Measurements from ENCODE around the gene DYRK3.

The DYRK3 gene

DNA sequence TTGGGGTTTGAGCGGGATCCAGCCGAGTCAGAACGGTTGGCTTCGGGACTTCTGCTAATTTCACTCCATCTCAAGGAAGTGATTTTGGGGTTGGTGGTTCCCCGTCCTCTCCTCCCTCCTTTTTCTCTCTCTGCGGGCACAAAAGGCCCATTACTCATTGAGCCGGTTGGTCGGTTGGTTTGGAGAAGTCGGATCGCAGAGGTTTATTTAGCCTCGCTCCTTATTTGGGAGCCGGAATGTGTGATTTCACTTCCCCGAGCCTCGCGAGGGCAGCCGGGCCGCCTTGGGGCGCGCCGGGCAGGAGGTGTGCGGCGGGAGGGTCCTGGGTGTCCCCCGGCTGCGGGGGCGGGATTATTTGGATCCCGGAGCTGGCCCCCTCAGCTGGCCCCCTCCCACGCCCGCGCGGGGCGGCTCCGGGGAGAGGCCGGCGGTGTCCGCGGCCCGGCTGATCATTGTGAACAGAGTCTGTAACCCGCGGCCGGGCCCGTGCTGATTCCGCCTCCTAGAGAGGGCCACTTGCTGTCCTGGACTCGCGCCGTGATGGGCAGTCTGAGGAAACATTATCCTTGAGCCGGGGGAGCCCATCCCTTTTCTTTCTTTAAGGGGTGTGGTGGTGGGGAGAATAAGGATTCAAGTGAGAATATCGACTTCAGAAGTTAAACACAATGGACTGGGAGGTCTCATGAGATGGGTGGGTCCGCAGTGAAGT lies 50.6 kb downstream of the DYRK3 start:
- H3K4me3 Mint-ChIP-seq: peak overlapping the region; percentile 89
- peaks cover 28% of the 10 kb centered on the region for H3K27me3 Mint-ChIP-seq
- intact Hi-C loops (cut with micrococcal nuclease): loop anchor here (2.0 kb wide), 1 partner anchor 51 kb away; the partner anchor contains the start of gene DYRK3
- peak overlapping the region; percentile 88 for H3K27ac Mint-ChIP-seq
- peaks cover 6% of the 10 kb centered on the region for H3K36me3 Mint-ChIP-seq (ENCODE audit: low read depth)
- H3K4me1 Mint-ChIP-seq (ENCODE audit: low read depth): peaks cover 64% of the 10 kb centered on the region
- H3K9me3 Mint-ChIP-seq: no peaks in the 10 kb centered on the region

DNA sequence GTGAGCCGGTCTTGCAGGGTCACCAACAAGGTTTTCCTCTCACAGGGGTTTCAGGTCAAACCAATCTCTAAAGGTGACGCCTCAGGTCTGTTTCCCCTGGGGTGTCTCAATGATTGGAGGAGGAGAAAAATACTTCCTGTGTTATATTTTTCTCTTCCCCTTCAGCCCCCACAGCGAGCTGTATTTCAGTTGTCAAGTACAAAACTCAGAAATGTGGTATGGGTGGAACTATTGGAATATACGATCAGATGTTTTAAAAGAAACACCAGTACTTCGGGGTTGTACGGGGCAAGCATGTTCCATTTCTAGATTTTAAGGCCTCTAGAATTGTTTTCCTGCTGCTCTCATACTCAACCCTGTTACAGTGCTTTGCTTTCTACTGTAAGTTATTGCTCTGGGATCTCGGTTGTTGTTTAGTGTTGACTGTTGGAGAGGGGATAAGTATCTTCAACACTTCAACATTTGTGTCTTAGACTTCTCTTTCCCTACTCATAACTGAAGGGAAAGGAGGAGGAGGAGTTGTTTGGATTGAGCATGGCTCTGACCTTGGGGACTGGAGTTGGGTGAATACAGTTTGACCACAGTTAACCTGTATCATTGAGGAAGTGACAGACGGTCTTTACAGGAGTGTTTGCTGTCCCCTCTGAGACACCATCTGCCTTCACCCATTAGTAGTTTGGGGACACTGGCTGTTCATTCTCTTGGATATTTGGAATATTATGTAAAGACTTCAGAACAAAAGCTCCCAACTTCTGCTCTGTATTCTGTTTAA lies 51.3 kb downstream of the DYRK3 start:
- Mint-ChIP-seq H3K9me3 (no peaks in the 10 kb centered on the region), H3K4me3 (peak overlapping the region; percentile 89), H3K27me3 (peaks cover 24% of the 10 kb centered on the region), H3K36me3 (ENCODE audit: low read depth) (peaks cover 6% of the 10 kb centered on the region), H3K27ac (peak overlapping the region; percentile 88), H3K4me1 (ENCODE audit: low read depth) (peaks cover 71% of the 10 kb centered on the region)
- intact Hi-C loops (cut with micrococcal nuclease): loop anchor here (2.0 kb wide), 1 partner anchor 52 kb away; the partner anchor contains the start of gene DYRK3

DNA sequence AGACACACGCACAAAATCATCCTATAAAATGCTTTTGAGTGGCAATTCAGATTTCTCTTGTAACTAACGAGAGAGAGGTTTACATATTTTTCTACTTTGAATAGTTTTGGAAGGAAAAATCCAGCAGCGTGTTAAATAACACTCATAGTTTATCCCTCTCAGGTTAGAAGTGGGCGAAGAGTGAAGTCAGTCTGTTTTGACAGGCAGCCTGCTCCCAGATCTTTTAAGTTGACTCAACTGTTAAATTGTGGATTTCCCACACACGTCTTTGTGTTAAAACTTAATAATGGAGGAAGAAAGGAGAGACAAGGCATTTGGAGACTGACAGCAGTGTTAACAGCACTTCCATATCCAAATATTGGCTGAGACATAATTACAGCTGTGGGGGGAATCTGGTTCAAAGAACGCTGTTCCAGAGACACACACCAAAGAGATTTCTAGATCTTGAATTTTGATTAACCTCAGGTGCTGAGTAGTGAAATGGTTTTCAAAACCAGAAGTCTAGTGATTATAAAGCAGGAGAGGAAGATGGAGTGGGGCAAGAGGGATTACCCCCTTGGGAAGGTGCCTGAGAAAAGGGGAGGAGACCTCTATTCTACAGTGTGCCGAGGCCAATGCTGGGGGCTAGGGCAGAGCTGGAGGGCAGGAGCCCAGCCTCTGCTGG lies 52.0 kb downstream of the DYRK3 start:
- H3K27ac Mint-ChIP-seq: no peak overlapping the region
- no peaks in the 10 kb centered on the region for H3K9me3 Mint-ChIP-seq
- H3K4me3 Mint-ChIP-seq: no peak overlapping the region
- H3K4me1 Mint-ChIP-seq (ENCODE audit: low read depth): peaks cover 73% of the 10 kb centered on the region
- H3K36me3 Mint-ChIP-seq (ENCODE audit: low read depth): peaks cover 6% of the 10 kb centered on the region
- intact Hi-C loops (cut with micrococcal nuclease): loop anchor here (2.0 kb wide), 1 partner anchor 53 kb away; the partner anchor contains the start of gene DYRK3
- H3K27me3 Mint-ChIP-seq: peaks cover 20% of the 10 kb centered on the region

DNA sequence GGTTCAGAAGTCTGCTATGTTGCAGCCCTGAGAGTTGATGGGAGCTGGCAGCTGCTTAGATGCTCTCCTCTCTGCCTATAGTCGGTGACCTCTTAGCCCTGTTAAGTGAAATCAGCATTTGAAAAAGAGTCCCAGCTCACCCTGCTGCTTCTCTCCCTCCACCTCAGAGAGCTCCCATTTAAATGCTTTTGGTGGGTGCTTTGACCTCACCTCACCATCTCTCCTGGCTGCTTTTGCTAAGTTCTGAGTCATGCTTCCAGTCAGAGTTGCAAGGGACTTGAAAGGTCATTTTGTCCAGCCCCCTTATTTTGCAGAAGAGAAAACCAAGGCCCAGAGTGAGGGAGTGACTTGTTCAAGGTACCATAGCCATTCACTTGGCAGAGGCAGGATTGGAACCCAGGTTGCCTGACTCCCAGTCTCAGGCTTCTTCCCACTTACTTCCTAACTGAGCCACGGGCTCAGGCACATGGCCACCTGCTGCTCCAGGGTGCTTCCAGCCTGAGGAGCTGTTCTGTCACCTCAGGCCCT lies 52.6 kb downstream of the DYRK3 start:
- Mint-ChIP-seq H3K9me3 (no peaks in the 10 kb centered on the region), H3K27me3 (peaks cover 16% of the 10 kb centered on the region), H3K4me1 (ENCODE audit: low read depth) (peaks cover 75% of the 10 kb centered on the region), H3K27ac (no peak overlapping the region), H3K36me3 (ENCODE audit: low read depth) (peaks cover 8% of the 10 kb centered on the region), H3K4me3 (no peak overlapping the region)
- intact Hi-C loops (cut with micrococcal nuclease): loop anchor here (2.0 kb wide), 1 partner anchor 53 kb away; the partner anchor contains the start of gene DYRK3

DNA sequence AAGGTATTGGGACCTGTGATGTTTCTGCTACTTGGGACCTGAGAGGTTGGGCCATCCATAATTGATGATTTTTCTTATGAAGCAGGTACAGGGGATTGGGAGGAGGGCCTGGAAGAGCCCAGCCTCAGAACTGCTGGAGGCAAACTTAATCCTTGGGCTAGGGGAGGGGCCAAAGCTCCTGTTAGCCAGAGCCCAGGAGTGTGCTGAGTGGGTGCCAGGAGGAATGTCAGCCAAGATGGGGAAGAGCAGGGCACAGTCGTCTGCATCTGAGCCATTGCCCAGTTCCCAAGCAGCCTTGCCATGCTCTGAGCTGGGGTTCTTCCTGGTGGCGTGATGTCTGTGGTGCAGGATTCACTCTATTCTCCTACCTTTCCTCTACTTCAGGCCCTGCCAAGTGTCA lies 55.2 kb downstream of the DYRK3 start:
- peaks cover 22% of the 10 kb centered on the region for H3K36me3 Mint-ChIP-seq (ENCODE audit: low read depth)
- intact Hi-C loops (cut with micrococcal nuclease): no loop called here

DNA sequence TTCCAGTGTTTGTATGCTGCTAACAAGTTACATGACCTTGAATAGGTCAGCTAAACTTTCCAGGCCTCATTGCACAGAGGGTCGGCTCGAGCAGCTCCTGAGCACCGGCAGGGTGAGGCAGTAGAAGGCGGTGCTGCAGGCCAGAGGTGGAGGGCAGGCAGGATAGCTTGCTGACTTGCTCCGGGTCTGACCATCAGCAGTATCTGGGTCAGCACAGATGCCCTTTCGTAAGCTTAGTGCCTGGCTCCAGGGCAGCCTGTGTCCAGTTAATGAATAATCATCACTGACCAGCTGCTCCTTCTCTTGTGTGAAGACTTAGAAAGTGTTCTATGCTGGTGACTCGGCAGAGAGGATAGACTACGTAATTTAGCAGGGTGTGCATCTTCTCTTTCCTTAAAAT lies 56.3 kb downstream of the DYRK3 start:
- Mint-ChIP-seq H3K27ac (no peak overlapping the region), H3K36me3 (ENCODE audit: low read depth) (peaks cover 25% of the 10 kb centered on the region), H3K4me1 (ENCODE audit: low read depth) (peaks cover 97% of the 10 kb centered on the region), H3K27me3 (no peaks in the 10 kb centered on the region), H3K9me3 (no peaks in the 10 kb centered on the region), H3K4me3 (no peak overlapping the region)
- intact Hi-C loops (cut with micrococcal nuclease): no loop called here

More for the DNA sequence above, 55.2 kb downstream of the DYRK3 start:
- Mint-ChIP-seq H3K9me3 (no peaks in the 10 kb centered on the region), H3K4me1 (ENCODE audit: low read depth) (peaks cover 94% of the 10 kb centered on the region), H3K27ac (no peak overlapping the region), H3K27me3 (no peaks in the 10 kb centered on the region), H3K4me3 (no peak overlapping the region)

DNA sequence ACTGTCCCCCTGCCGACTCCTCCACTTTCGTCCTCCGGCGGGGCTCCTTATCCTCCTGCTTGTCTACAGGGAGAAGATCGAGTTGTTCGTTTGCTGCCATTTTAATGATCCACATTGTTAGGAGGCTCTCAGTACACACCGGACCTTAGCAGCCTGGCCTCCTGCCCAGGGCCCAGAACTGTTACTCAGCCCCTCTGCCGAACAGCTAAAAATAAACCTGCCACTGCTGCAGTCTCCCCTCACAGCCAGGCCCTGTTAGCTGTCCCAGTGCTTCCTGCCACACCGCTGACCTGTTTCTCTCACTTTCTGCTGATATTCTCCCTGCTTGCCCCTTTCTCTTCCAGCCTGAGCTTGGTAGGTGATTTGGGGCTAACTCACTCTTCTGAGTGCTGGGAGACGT lies 57.7 kb downstream of the DYRK3 start:
- H3K27ac Mint-ChIP-seq: no peak overlapping the region
- no peak overlapping the region for H3K4me3 Mint-ChIP-seq
- intact Hi-C loops (cut with micrococcal nuclease): no loop called here
- peaks cover 97% of the 10 kb centered on the region for H3K4me1 Mint-ChIP-seq (ENCODE audit: low read depth)
- H3K9me3 Mint-ChIP-seq: no peaks in the 10 kb centered on the region
- no peaks in the 10 kb centered on the region for H3K27me3 Mint-ChIP-seq
- H3K36me3 Mint-ChIP-seq (ENCODE audit: low read depth): peaks cover 36% of the 10 kb centered on the region

DNA sequence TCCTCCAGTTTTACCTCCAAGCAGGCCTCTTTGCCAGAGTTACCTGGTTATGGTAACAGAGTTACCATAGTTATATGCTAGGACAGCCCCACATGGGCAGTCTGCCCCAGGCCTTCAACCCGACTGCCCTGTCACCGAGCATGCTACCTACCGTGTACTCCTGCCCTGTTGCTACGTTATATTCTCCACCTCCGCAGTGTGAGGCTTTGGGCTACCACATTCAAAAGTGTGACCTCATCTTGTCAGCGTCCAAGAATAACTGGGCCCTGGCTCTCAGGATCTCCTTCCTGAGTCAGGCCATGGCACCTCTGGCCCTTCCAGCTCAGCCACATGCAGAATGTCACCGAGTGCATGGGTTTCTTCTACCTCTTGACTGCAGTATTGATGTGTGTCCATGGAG lies 58.3 kb downstream of the DYRK3 start:
- Mint-ChIP-seq H3K36me3 (ENCODE audit: low read depth) (peaks cover 37% of the 10 kb centered on the region), H3K9me3 (no peaks in the 10 kb centered on the region), H3K27me3 (no peaks in the 10 kb centered on the region), H3K27ac (no peak overlapping the region), H3K4me3 (no peak overlapping the region), H3K4me1 (ENCODE audit: low read depth) (peaks cover 94% of the 10 kb centered on the region)
- intact Hi-C loops (cut with micrococcal nuclease): no loop called here

DNA sequence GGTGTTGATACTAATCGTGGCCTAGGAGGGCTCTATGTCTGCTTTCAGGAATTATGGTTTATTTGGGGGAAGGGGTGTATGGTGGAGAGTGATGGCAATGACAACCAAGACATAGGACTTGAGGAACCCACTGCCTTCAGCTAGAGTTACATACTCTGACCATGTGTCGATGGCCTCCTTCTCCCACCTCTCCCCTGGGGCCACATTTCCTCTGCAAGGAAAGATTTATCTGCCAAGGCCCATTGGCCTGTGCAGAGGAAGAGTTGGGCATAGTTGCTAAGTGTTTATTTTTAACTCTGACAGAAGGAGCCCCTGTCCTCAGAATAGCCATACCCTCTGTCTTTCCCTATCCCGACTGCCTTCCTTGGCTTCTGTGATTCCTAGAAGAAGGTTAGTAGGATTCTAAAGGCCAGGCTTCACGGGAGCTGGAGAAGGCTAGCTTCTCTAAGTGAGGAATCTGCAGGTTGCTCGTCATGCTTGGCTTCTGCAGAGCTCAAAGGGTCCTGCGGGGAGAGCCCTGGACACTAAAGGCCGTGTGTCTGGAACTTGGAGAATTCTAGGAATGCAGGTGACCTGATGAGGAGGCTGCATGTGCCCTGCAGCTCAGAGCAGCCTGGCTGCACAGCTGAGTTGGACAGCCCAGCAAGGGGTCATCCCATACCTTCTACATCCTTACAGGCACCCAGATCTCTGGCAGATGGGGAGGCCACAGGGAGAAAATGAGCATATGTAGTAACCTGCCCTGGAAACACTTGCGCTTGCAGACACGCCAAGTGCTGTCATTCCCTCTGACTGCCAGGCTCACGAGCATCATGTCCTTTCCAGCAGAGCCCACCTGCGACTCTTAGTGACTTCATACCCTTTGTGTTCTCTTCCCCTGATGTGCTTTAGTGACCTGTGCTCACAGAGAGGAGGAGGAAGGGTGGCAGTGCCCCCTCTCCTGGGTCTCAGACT lies 59.1 kb downstream of the DYRK3 start:
- H3K4me1 Mint-ChIP-seq (ENCODE audit: low read depth): peaks cover 94% of the 10 kb centered on the region
- H3K27ac Mint-ChIP-seq: no peak overlapping the region
- intact Hi-C loops (cut with micrococcal nuclease): no loop called here
- H3K9me3 Mint-ChIP-seq: no peaks in the 10 kb centered on the region
- no peaks in the 10 kb centered on the region for H3K27me3 Mint-ChIP-seq
- H3K36me3 Mint-ChIP-seq (ENCODE audit: low read depth): peaks cover 37% of the 10 kb centered on the region
- H3K4me3 Mint-ChIP-seq: no peak overlapping the region

DNA sequence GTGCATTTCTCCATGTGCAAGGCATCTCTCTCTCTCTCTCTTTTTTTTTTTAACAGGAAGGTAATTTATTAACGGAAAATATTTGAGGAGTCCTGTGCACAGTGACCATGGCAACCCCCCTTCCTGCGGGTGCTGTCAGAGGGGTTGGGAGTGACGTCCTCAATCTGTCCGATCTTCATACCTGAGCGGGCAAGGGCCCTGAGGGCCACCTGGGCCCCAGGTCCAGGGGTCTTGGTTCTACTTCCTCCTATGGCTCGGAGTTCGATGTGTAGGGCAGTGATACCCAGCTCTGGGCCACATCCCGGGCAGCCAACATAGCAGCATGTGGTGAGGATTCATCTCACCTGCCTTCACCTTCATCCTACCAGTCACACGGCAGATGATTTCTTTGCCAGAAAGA lies 60.4 kb downstream of the DYRK3 start:
- Mint-ChIP-seq H3K4me3 (no peak overlapping the region), H3K27me3 (no peaks in the 10 kb centered on the region), H3K9me3 (no peaks in the 10 kb centered on the region), H3K4me1 (ENCODE audit: low read depth) (peaks cover 95% of the 10 kb centered on the region), H3K36me3 (ENCODE audit: low read depth) (peaks cover 37% of the 10 kb centered on the region), H3K27ac (no peak overlapping the region)
- intact Hi-C loops (cut with micrococcal nuclease): no loop called here

DNA sequence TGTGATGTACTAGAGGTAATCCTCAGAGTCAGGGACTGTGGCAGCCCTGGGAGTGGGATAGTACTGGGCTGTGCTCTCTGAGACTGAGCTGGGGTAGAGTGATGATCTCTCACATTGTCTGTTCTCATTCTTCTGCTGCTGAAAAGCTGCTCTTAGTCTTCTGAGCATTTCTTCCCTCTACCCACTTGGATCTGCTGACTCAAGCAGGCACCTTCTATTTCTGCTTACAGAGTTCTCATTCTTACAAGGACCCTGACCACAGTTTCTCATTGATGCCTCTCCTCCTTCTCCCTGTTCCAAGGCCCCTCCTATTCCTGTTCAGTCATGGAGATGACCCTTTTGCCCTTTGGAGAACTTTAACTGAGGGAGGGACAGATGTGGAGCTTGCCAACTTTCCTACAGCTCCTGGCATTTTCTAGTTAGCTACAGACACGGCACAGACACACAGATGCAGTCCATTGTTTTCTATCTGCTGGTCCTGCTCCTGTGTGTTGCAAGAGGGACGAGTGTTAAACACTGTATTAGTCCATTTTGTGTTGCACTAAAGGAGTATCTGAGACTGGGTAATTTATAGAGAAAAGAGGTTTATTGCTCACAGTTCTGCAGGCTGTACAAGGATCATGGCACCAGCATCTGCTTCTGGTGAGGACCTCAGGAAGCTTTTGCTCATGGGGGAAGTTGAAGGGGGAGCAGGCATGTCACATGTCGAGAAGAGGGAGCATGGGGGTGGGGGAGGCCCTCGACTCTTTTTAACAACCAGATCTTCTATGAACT lies 61.7 kb downstream of the DYRK3 start:
- Mint-ChIP-seq H3K36me3 (ENCODE audit: low read depth) (peaks cover 37% of the 10 kb centered on the region), H3K9me3 (no peaks in the 10 kb centered on the region), H3K4me1 (ENCODE audit: low read depth) (peaks cover 92% of the 10 kb centered on the region), H3K27me3 (no peaks in the 10 kb centered on the region), H3K27ac (peak overlapping the region; percentile 50), H3K4me3 (no peak overlapping the region)
- intact Hi-C loops (cut with micrococcal nuclease): no loop called here

DNA sequence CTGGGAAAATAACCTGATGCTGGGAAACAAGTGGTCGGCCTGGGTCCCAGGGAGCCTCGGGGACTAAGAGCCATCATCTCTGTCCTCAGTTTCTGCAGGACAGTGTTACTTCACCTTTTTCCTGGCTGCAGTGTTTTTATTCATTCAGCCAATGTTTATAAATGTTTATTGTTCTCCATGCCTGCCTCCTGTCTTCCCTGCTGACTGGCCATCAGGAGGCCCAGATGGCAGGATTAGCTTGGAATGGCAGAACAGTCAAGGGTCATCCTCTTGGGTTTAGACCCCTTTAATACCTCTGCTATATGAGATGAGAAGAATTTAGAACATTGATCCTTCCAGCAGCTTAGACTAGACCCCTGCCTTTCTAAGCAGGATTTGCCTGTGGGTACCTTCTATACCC lies 62.7 kb downstream of the DYRK3 start:
- no peaks in the 10 kb centered on the region for H3K27me3 Mint-ChIP-seq
- H3K27ac Mint-ChIP-seq: no peak overlapping the region
- no peaks in the 10 kb centered on the region for H3K9me3 Mint-ChIP-seq
- peaks cover 41% of the 10 kb centered on the region for H3K36me3 Mint-ChIP-seq (ENCODE audit: low read depth)
- peaks cover 92% of the 10 kb centered on the region for H3K4me1 Mint-ChIP-seq (ENCODE audit: low read depth)
- no peak overlapping the region for H3K4me3 Mint-ChIP-seq
- intact Hi-C loops (cut with micrococcal nuclease): no loop called here

All from dendritic cell treated with granulocyte-macrophage colony-stimulating factor and Interleukin-4, amounts not matched to agents 40 ng/mL and 50 ng/mL, for 4 days (primary cell).